ENCODE data around the gene RO60.

The RO60 gene

GRCh38 chr1:193108471-193108870 lies 49.1 kb downstream of the RO60 start:
- DNase-seq (ENCODE audit: low spot score), result no peak
